AG08396 (cell line): ENCODE measurements around the gene COG8.

ENCODE experiments used
- DNase-seq: peaks from one replicate; pipeline ENCODE4 v3.0.0; 2012; ENCODE audit warnings: low spot score, mixed read lengths

Gene COG8

GRCh38 chr16:69285240-69285639, 54.1 kb downstream of the COG8 start:
- DNase-seq, result no peak

GRCh38 chr16:69283851-69284250, 55.5 kb downstream of the COG8 start:
- DNase-seq, result no peak

GRCh38 chr16:69277413-69277812, 62.0 kb downstream of the COG8 start:
- no peak for DNase-seq
